Measurements from ENCODE around the gene CACNA1I. TPM values are rescaled to one million over a fixed set of nuclear protein-coding genes. Genes with fewer than 3 reads are reported as not detected.

Gene CACNA1I
- total and polyA plus RNA-seq, 3 experiments from 2014 or later: 0.71 to 4.6 (median 4.6) TPM

GRCh38 chr22:39554151-39554550 is 16.4 kb upstream of the CACNA1I start:
- no peak for DNase-seq
- ChIA-PET POLR2A (no interaction called here), CTCF (no interaction called here)
- Mint-ChIP-seq H3K4me3 (no peak overlapping the region), H3K27ac (no peak overlapping the region), H3K4me1 (peaks cover 5 to 14% (median 7%) of the 10 kb centered on the region in 3 donors), H3K27me3 (peaks cover 55 to 60% of the 10 kb centered on the region in 2 donors), H3K9me3 (peaks cover 0 to 1% (median 0%) of the 10 kb centered on the region in 5 donors), H3K36me3 (no peaks in the 10 kb centered on the region)
- Histone ChIP-seq H3K4me3 (ENCODE audit: low read length) (no peak overlapping the region), H3K27ac (ENCODE audit: low read depth, low read length) (no peak overlapping the region), H3K4me1 (ENCODE audit: insufficient read depth, low read length) (no peaks in the 10 kb centered on the region), H3K9me3 (ENCODE audit: low read length) (no peaks in the 10 kb centered on the region), H3K36me3 (ENCODE audit: insufficient read depth, low read length) (no peaks in the 10 kb centered on the region), H3K27me3 (ENCODE audit: insufficient read depth, low read length, poor library complexity, severe bottlenecking) (peaks cover 26% of the 10 kb centered on the region)

GRCh38 chr22:39556970-39557841 is 13.3 kb upstream of the CACNA1I start:
- Histone ChIP-seq H3K27me3 (ENCODE audit: insufficient read depth, low read length, poor library complexity, severe bottlenecking) (peaks cover 29% of the 10 kb centered on the region), H3K27ac (ENCODE audit: low read depth, low read length) (no peak overlapping the region), H3K36me3 (ENCODE audit: insufficient read depth, low read length) (no peaks in the 10 kb centered on the region), H3K9me3 (ENCODE audit: low read length) (no peaks in the 10 kb centered on the region), H3K4me3 (ENCODE audit: low read length) (no peak overlapping the region), H3K4me1 (ENCODE audit: insufficient read depth, low read length) (no peaks in the 10 kb centered on the region)
- Mint-ChIP-seq H3K4me3 (peak overlapping the region in 6 of 7 donors; percentile 5 to 84 (median 64)), H3K27ac (no peak overlapping the region), H3K36me3 (no peaks in the 10 kb centered on the region), H3K4me1 (peaks cover 5 to 14% (median 11%) of the 10 kb centered on the region in 3 donors), H3K27me3 (peaks cover 48 to 54% of the 10 kb centered on the region in 2 donors), H3K9me3 (peaks cover 0 to 1% (median 0%) of the 10 kb centered on the region in 5 donors)
- CTCF ChIA-PET: interaction anchor here (0.8 to 1.4 kb wide), 3 partner anchors 23 to 478 kb away, joined by 4 to 5 read pairs (median 4); no protein-coding TSS in a partner anchor
- POLR2A ChIA-PET: interaction anchor here (0.6 kb wide), 1 partner anchor 16 kb away, joined by 4 read pairs; no protein-coding TSS in a partner anchor
- DNase-seq: peak in 2 of 5 donors; percentile 16 to 47

- peak overlapping the region in 5 of 7 donors; percentile 14 to 86 (median 57) for H3K4me3 Mint-ChIP-seq
- H3K27me3 Mint-ChIP-seq: peaks cover 40 to 45% of the 10 kb centered on the region in 2 donors
These were observed 12.3 kb upstream of the CACNA1I start for GRCh38 chr22:39558254-39558727.

DNA sequence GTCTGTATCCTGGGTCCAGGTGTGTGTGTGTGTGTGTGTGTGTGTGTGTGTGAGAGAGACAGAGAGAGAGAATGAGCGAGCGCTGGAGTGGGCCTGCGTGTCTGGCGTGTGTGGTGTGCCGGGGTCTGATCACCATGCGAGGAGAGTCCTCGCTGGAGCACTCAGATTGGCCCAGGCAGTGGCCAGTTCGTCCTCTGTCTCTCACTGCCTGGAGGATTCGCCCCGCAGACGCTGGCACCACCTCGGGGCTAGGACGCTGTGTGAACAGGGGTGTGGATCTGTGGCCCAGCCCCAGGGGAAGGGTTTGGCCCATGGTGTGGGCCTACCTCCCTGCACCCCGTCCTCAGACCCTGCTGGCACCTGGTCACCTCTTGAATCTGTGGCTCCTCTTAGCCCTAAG is 11.6 kb upstream of the CACNA1I start:
- Mint-ChIP-seq H3K4me1 (peaks cover 5 to 14% (median 11%) of the 10 kb centered on the region in 3 donors), H3K27ac (peak overlapping the region in 1 of 8 donors; percentile 32), H3K36me3 (no peaks in the 10 kb centered on the region), H3K9me3 (peaks cover 0 to 1% (median 0%) of the 10 kb centered on the region in 5 donors), H3K4me3 (peak overlapping the region in 1 of 7 donors; percentile 54), H3K27me3 (peaks cover 40 to 44% of the 10 kb centered on the region in 2 donors)
- ChIA-PET CTCF (no interaction called here), POLR2A (no interaction called here)
- no peaks in the 10 kb centered on the region for H3K9me3 ChIP-seq (ENCODE audit: low read length)
- H3K4me1 ChIP-seq (ENCODE audit: insufficient read depth, low read length): no peaks in the 10 kb centered on the region
- peaks cover 29% of the 10 kb centered on the region for H3K27me3 ChIP-seq (ENCODE audit: insufficient read depth, low read length, poor library complexity, severe bottlenecking)
- H3K27ac ChIP-seq (ENCODE audit: low read depth, low read length): no peak overlapping the region
- no peaks in the 10 kb centered on the region for H3K36me3 ChIP-seq (ENCODE audit: insufficient read depth, low read length)
- DNase-seq: no peak
- no peak overlapping the region for H3K4me3 ChIP-seq (ENCODE audit: low read length)

More at GRCh38 chr22:39558254-39558727, 12.3 kb upstream of the CACNA1I start:
- Histone ChIP-seq H3K4me3 (ENCODE audit: low read length) (no peak overlapping the region), H3K27me3 (ENCODE audit: insufficient read depth, low read length, poor library complexity, severe bottlenecking) (peaks cover 29% of the 10 kb centered on the region), H3K27ac (ENCODE audit: low read depth, low read length) (no peak overlapping the region), H3K4me1 (ENCODE audit: insufficient read depth, low read length) (no peaks in the 10 kb centered on the region), H3K36me3 (ENCODE audit: insufficient read depth, low read length) (no peaks in the 10 kb centered on the region), H3K9me3 (ENCODE audit: low read length) (no peaks in the 10 kb centered on the region)
- Mint-ChIP-seq H3K4me1 (peaks cover 5 to 14% (median 11%) of the 10 kb centered on the region in 3 donors), H3K9me3 (peaks cover 0 to 1% (median 0%) of the 10 kb centered on the region in 5 donors), H3K27ac (peak overlapping the region in 1 of 8 donors; percentile 32), H3K36me3 (no peaks in the 10 kb centered on the region)
- ChIA-PET POLR2A (no interaction called here), CTCF (no interaction called here)
- DNase-seq: no peak

DNA sequence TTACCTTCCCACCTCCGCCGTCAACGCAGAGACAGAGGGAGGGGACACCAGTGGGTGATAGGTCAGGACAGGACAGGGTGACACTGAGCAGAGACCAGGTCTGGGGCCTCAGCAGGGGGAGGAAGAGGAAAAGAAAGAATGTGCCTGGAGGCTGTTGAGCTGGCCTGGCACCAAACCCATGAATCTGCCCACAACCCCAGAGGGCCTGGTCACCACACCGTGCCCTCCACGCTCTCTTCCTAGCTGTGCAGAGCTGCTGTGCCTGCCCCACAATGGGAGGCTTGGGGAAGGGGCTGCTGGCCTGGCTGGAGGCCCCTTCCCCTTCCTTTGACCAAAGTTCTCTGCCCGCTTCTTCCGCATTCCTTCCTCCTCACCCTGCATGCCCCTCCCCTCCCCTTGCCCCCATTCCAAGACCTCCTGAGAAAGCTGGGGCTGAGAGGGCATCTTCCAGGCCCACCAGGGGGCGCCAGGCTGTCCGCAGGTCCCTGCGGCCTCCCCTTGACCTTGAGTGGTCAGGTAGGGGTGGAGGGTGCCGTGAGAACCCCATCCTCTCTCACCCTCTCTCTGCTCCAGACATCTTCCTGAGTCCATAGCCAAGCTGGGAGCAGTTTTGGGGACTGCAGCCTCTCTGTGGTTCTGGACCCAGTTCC is 11.0 kb upstream of the CACNA1I start:
- Mint-ChIP-seq H3K36me3 (no peaks in the 10 kb centered on the region), H3K4me1 (peaks cover 5 to 14% (median 11%) of the 10 kb centered on the region in 3 donors), H3K27ac (no peak overlapping the region), H3K27me3 (peaks cover 37 to 39% of the 10 kb centered on the region in 2 donors), H3K9me3 (peaks cover 0 to 1% (median 0%) of the 10 kb centered on the region in 5 donors), H3K4me3 (no peak overlapping the region)
- no peak overlapping the region for H3K4me3 ChIP-seq (ENCODE audit: low read length)
- H3K27ac ChIP-seq (ENCODE audit: low read depth, low read length): no peak overlapping the region
- peaks cover 29% of the 10 kb centered on the region for H3K27me3 ChIP-seq (ENCODE audit: insufficient read depth, low read length, poor library complexity, severe bottlenecking)
- POLR2A ChIA-PET: no interaction called here
- CTCF ChIA-PET: no interaction called here
- no peak for DNase-seq
- H3K9me3 ChIP-seq (ENCODE audit: low read length): no peaks in the 10 kb centered on the region
- H3K4me1 ChIP-seq (ENCODE audit: insufficient read depth, low read length): no peaks in the 10 kb centered on the region
- no peaks in the 10 kb centered on the region for H3K36me3 ChIP-seq (ENCODE audit: insufficient read depth, low read length)

DNA sequence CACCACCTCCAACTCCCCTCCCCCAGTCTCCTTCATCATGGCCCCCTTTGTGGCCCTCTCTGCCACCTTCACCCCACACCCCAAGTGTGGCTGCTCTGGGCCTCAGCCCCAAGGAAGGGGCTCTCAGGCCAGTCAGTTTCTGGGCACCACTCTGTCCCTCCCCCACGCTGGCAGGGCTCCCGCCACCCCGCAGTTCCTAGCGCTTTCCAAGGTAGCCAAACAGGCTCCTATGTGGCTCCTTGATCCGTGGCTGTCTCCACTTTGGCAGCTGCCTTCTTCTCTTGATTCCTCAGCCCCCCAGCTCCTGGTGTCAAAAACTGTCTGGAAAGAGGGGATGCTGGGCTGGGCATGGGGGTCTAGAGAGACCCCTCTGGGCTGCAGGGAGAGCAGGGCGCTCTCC is 10.4 kb upstream of the CACNA1I start:
- peaks cover 29% of the 10 kb centered on the region for H3K27me3 ChIP-seq (ENCODE audit: insufficient read depth, low read length, poor library complexity, severe bottlenecking)
- no peak for DNase-seq
- no peak overlapping the region for H3K27ac Mint-ChIP-seq
- ChIA-PET POLR2A (no interaction called here), CTCF (no interaction called here)
- peaks cover 0 to 1% (median 0%) of the 10 kb centered on the region in 5 donors for H3K9me3 Mint-ChIP-seq
- no peak overlapping the region for H3K27ac ChIP-seq (ENCODE audit: low read depth, low read length)
- H3K4me1 ChIP-seq (ENCODE audit: insufficient read depth, low read length): no peaks in the 10 kb centered on the region
- no peak overlapping the region for H3K4me3 Mint-ChIP-seq
- H3K27me3 Mint-ChIP-seq: peaks cover 36 to 39% of the 10 kb centered on the region in 2 donors
- no peak overlapping the region for H3K4me3 ChIP-seq (ENCODE audit: low read length)
- peaks cover 5 to 14% (median 11%) of the 10 kb centered on the region in 3 donors for H3K4me1 Mint-ChIP-seq
- no peaks in the 10 kb centered on the region for H3K36me3 ChIP-seq (ENCODE audit: insufficient read depth, low read length)
- no peaks in the 10 kb centered on the region for H3K36me3 Mint-ChIP-seq
- H3K9me3 ChIP-seq (ENCODE audit: low read length): no peaks in the 10 kb centered on the region

GRCh38 chr22:39562839-39563489 is 7.6 kb upstream of the CACNA1I start:
- peaks cover 18 to 20% (median 18%) of the 10 kb centered on the region in 3 donors for H3K4me1 Mint-ChIP-seq
- Histone ChIP-seq H3K9me3 (ENCODE audit: low read length) (no peaks in the 10 kb centered on the region), H3K27ac (ENCODE audit: low read depth, low read length) (no peak overlapping the region), H3K36me3 (ENCODE audit: insufficient read depth, low read length) (no peaks in the 10 kb centered on the region), H3K27me3 (ENCODE audit: insufficient read depth, low read length, poor library complexity, severe bottlenecking) (peaks cover 14% of the 10 kb centered on the region), H3K4me3 (ENCODE audit: low read length) (no peak overlapping the region), H3K4me1 (ENCODE audit: insufficient read depth, low read length) (peaks cover 16% of the 10 kb centered on the region)
- H3K27ac Mint-ChIP-seq: no peak overlapping the region
- CTCF ChIA-PET: interaction anchor here (0.9 to 1.5 kb wide), 2 partner anchors 34 to 69 kb away, joined by 3 read pairs; no protein-coding TSS in a partner anchor
- H3K9me3 Mint-ChIP-seq: peaks cover 0 to 1% (median 0%) of the 10 kb centered on the region in 5 donors
- POLR2A ChIA-PET: interaction anchor here (0.6 kb wide), 1 partner anchor 28 kb away, joined by 9 read pairs; no protein-coding TSS in a partner anchor
- H3K27me3 Mint-ChIP-seq: peaks cover 22% of the 10 kb centered on the region in 2 donors
- no peak for DNase-seq
- no peak overlapping the region for H3K4me3 Mint-ChIP-seq
- no peaks in the 10 kb centered on the region for H3K36me3 Mint-ChIP-seq

Measured in CD8-positive, alpha-beta memory T cell (primary cell).